ENCODE measurements around the gene LIMCH1.
"Not testable (repeated sequence)": the region's sequence is repeated elsewhere in the genome, so short reads cannot be mapped to it uniquely, and the experiment has no call there.

LIMCH1 gene

DNA sequence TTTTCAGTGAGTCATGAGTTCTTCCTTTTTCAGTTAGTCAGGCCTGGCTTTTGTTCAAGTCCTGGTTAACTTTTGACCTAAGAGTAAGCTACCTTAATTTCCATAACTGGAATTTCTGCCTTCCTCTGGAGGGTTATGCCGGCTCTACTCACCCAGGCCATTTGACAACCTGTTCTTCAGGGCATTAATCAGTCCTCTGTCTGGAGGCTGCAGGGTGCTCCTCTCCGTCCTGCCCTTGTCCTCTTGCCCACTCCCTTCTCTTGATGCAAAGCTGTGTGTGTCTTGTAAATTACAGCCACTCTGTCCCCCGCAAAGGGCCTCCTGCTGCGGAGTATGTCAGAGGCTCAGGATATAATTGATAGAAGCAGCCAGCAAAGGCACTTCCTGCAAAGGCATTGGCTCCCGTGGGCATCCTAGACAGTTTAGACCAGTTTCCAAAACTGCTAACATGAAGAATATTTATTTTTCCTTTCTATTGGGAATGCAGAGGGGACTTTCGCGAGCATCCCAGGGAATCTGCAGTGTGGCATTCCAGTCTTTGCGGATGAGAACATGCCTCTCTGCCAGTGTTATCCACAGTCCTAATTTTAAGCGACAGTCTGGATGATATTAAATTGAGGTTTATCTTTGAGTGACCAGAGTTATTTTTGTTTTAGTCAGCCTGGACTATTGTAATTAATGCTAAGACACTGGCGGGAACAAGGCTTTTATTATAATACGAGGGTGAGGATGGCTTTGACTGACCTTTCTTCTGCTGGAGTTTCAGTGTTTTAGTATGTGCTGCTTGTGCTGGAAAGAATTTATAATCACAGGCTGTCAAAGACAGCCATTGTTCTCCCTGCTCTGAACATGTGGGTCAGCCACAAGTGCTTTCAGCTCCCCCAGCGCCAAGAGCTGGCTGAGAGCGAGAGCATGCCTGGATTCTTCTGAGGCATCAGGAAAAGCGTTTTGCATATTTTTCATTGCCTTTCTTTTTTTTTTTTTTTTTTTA, 74.2 kb downstream of the LIMCH1 start:
- DNase-seq, result peak; percentile 89

DNA sequence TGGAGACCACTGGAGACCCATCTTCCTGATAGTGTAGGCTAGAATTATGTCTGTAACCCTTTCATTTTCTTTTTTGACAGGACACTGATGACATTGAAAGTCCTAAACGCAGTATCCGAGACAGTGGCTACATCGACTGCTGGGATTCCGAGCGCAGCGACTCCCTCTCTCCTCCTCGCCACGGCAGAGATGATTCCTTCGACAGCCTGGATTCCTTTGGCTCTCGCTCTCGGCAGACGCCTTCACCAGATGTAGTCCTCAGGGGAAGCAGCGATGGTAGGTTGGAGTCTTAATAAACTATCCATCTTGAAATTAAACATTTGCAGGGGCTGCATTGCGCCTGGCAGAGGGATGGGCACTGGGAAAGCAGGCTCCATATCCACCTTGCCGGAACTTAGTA, 75.4 kb downstream of the LIMCH1 start:
- DNase-seq, result no peak

DNA sequence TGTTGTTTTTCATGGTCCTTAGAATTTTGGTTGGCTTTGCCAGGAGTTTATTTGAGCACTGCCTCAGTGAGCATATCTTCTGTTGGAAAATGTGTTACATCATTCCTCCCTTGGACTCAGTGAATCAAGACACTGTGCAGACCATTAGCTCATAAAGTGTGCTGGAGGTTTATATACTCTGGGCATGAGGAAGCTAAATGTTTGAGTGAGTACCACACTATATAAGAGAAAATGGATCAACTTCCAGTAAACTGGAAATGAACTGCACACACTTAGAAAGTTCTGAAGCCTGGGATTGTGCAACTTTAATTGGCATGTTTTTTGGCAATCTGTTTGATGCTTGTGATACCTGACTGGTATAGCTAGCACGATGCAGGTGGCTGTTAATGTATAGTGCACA, 75.9 kb downstream of the LIMCH1 start:
- peak; percentile 26 for DNase-seq

GRCh38 chr4:41614519-41614918, 76.6 kb downstream of the LIMCH1 start:
- no peak for DNase-seq

DNA sequence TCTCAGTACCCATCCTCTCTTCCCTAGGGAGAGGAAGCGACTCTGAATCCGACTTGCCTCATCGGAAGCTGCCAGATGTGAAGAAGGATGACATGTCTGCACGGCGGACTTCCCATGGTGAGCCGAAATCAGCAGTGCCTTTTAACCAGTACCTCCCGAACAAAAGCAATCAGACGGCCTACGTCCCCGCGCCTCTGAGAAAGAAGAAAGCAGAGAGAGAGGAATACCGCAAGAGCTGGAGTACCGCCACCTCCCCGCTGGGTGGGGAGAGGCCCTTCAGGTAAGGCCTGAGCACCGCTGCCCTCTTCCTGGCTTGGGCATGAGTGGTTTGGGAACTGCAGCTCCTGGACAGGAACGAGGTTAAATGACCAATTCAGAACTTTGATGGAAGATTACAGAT, 81.2 kb downstream of the LIMCH1 start:
- DNase-seq, result no peak

DNA sequence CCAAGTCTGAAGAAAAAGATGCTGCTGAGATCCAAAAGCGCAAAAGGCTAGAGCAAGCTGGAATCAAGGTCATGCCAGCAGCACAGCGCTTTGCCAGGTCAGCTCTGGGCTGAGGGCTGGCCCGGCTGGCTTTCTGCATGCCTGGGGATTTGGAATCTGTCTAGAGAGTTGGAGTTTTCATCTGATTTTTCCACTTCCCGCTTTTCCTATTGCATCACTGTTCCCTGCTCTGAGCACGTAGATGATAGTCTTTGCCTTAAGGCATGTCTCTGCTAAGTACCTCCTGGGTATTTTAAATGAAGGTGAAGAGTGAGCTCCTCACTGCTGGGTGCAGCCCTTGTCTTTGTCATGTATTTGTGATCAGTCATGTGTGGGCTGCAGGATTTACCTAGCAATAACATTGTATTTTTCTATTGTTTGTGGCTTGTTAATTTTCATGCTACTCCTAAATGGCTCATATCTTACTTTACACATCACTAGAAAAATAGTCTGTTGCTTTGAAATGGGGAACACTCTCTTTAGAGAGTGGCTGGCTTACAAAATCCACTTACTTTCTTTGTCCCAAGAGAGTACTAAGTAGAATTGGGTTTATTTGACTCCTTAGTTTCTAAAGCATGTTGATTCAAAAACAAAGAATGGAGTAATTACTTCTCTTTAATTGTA, 82.8 kb downstream of the LIMCH1 start:
- no peak for DNase-seq

GRCh38 chr4:41622787-41623186, 84.8 kb downstream of the LIMCH1 start:
- DNase-seq, result peak; percentile 82

GRCh38 chr4:41624765-41625164, 86.8 kb downstream of the LIMCH1 start:
- DNase-seq, result no peak

DNA sequence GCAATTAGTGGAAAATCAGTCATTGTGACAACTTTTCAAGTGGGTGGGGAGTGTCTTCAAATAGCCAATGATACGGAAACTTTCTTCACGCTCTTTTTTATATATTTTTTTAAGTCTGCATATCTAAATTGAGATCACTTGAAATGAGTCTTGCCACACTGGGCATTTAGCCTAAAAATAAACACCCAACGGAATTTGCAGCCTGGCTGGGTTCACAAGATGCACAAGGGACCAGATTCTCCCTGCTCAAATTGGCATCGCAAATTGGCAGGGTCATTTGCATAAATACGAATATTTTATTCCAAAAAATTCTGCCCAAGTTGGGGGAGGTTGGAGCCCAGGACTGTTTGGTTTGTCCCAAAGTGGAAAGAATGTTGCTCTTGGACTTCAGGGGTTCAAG, 87.6 kb downstream of the LIMCH1 start:
- no peak for DNase-seq

DNA sequence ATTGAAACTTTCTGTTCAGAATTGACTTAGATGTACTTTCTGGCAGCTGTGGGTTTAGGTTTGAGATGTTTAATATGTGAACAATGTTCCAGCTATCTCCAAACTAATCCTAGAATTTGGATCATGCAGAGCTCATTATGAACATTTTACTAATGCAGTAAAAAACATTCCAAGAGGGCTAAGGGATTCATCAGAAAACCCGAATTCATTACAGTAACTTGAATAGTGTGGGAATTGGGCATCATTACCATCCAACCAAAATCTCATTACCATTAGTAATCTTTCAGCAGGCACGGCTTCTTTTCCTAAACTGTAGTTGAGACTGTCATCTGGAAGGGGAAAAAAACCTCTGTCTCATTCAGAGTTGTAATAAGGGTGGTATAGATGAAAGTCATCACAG, 91.0 kb downstream of the LIMCH1 start:
- no peak for DNase-seq

- no peak for DNase-seq
Measured at GRCh38 chr4:41631523-41631922, 93.6 kb downstream of the LIMCH1 start.

- no peak for DNase-seq
Measured at GRCh38 chr4:41632481-41633073, 94.6 kb downstream of the LIMCH1 start.

DNA sequence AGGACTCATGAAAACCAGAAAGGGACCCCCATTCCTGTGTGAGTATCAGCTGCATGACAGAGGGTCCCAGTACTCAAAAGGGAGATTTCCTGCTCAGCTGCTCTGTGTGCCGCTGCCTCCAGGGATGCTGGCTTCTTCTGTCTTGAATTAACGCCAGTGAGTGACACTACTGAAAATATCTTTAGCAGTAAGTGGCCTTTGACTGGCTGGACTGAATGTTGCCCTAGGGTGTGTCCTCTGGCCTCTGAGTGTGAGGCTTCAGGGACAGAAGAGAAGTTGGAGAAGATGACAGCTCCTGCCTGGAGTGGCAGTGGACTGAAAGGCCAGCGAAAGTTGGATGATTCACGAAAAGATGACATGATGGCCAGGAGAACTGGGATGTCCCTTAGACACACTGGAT, 95.4 kb downstream of the LIMCH1 start:
- no peak for DNase-seq

GRCh38 chr4:41635441-41635840, 97.5 kb downstream of the LIMCH1 start:
- DNase-seq, result no peak

DNA sequence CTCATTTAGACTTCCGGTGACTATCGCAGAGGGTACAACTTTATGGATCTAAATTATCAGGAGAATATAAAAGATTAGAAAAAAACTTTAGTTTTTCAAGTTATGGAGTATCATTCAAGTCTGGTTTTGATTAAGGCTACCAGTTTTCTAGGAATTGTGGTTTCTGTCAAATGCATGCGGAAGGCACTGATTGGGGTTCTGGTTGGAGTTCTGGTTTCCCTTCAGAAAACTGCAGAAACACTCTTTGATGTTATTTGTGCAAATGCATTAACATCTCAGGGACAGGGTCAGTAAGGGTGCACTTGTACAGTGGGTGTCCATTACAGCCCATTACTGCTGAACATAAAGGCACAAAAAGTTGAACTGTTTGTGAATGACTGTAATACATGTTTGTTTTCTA, 100.2 kb downstream of the LIMCH1 start:
- no peak for DNase-seq

- DNase-seq, result no peak
Measured at GRCh38 chr4:41638866-41639265, 100.9 kb downstream of the LIMCH1 start.

GRCh38 chr4:41639291-41639690, 101.3 kb downstream of the LIMCH1 start:
- DNase-seq, result no peak

- DNase-seq, result no peak
Measured at GRCh38 chr4:41640906-41641305, 102.9 kb downstream of the LIMCH1 start.

DNA sequence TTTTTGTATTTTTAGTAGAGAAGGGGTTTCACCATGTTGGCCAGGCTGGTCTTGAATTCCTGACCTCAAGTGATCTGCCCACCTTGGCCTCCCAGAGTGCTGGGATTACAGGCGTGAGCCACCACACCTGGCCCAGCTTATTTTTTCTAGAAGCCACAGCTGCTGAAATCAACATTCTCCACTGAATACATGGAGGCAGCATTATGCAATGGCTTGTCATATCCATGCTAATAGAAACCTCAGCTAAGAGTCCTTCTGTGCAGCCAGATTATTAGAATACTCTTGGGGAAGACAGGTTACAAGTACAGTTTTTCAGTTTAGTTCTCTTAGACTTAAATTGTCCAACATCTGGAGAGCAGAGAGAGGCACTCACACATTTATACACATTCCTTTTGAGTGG, 104.8 kb downstream of the LIMCH1 start:
- not testable (repeated sequence) for DNase-seq

DNA sequence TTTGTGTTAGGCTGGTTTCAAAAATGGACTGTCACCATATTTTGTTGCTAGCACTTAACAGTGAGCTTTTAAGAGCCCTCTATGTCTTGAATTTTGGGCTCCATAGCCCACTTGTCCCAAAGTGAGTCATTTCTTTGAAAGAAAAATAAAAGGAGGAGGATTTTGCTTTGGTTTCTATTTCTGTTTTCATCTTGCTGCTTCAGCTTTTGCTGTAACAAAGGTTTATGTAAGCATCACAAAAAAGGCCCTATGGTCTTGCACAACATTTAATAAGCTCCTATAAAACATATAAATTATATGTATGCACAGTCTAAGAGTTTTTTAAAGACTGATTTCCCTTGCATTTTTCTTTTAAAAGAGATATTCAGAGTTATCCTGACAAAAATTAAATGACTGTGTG, 105.4 kb downstream of the LIMCH1 start:
- DNase-seq, result no peak

- peak; percentile 83 for DNase-seq
Measured at GRCh38 chr4:41644288-41644914, 106.4 kb downstream of the LIMCH1 start.

DNA sequence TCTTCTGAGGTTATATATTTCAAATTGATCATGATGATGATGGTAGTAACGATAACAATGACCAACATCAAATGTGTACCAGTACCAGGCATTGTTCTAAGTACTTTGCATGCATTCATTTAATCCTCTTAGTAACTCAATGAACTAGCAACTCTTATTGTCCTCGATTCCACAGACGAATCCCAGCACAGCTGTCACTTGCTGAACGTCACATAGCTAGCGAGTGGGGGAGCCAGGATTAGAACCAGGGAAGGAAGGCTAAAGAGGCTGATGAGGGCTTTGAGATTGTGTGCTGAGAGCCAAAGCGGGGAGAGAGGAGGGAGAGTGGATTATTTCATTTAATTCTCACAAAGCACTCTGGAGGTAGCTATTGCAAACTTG, 106.9 kb downstream of the LIMCH1 start:
- DNase-seq, result no peak

- no peak for DNase-seq
Measured at GRCh38 chr4:41645728-41646390, 107.9 kb downstream of the LIMCH1 start.

Data from midbrain (tissue), 1 donor.